SK-N-SH (cell line): ENCODE results near the gene PALS2.

Source experiments
- FOSL2 ChIP-seq: IDR thresholded peaks from 2 replicates; pipeline ENCODE4 v1.4.0; 2012; ENCODE audit warnings: low read depth, mild to moderate bottlenecking, moderate library complexity, borderline replicate concordance
- POLR2AphosphoS5 ChIP-seq: IDR thresholded peaks from 2 replicates; pipeline ENCODE4 v1.6.1; 2012; ENCODE audit warnings: low read depth, low read length
- RCOR1 ChIP-seq: fragments of 150-350 bp; IDR thresholded peaks from 2 replicates; pipeline ENCODE4 v1.6.1; 2017; ENCODE audit warnings: antibody characterized with exemption, low read length
- SIN3A ChIP-seq: IDR thresholded peaks from 2 replicates; pipeline ENCODE4 v1.6.1; 2012; ENCODE audit warnings: low read depth, mild to moderate bottlenecking, low read length, moderate library complexity, borderline replicate concordance
- SMC3 ChIP-seq: IDR thresholded peaks from 2 replicates; pipeline ENCODE4 v1.6.1; 2012; ENCODE audit warnings: low read depth, low read length, improper control_type of control experiment
- TCF12 ChIP-seq: IDR thresholded peaks from 2 replicates; pipeline ENCODE4 v1.4.0; 2012
- TEAD4 ChIP-seq: IDR thresholded peaks from 2 replicates; pipeline ENCODE4 v1.4.0; 2012; ENCODE audit warnings: mild to moderate bottlenecking, borderline replicate concordance; ENCODE audit not compliant: insufficient read depth
- YY1 ChIP-seq: IDR thresholded peaks from 2 replicates; pipeline ENCODE4 v1.4.0; 2012; ENCODE audit warnings: low read depth, mild to moderate bottlenecking
- TF ChIP-seq, protein P1 (sequence below): fragments of 200-600 bp; sonication (generic); IDR thresholded peaks from 2 replicates; pipeline ENCODE4 v1.6.1; 2017; ENCODE audit warnings: antibody characterized with exemption, mild to moderate bottlenecking, moderate library complexity
- TF ChIP-seq, protein P2 (sequence below): fragments of 150-350 bp; IDR thresholded peaks from 2 replicates; pipeline ENCODE4 v1.6.1; 2017; ENCODE audit warnings: antibody characterized with exemption, low read length, low read depth, borderline replicate concordance
- TF ChIP-seq, protein P3 (sequence below): IDR thresholded peaks from 2 replicates; pipeline ENCODE4 v1.6.1; 2012; ENCODE audit warnings: mild to moderate bottlenecking, low read depth, low read length, moderate library complexity
- TF ChIP-seq, protein P4 (sequence below): IDR thresholded peaks from 2 replicates; pipeline ENCODE4 v1.4.0; 2012; ENCODE audit warnings: low read depth

DNA sequence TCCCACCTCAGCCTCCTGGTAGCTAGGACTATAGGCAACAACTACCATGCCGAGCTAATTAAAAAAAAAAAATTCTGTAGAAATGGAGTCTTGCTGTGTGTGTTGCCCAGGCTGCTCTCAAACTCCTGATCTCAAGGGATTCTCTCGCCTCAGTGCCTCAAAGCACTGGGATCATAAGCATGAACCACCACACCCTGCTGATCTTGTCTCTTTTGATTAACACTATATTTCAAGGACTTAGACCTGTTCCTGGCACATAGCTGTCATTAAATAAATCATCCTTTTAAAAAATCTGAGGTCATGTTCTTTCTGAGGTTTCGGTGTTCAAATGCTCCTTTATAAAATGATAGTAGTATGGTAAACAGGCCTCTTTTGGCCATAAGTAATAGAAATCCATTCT is 4.8 kb downstream of the PALS2 start:
- TF ChIP-seq, protein P1, sequence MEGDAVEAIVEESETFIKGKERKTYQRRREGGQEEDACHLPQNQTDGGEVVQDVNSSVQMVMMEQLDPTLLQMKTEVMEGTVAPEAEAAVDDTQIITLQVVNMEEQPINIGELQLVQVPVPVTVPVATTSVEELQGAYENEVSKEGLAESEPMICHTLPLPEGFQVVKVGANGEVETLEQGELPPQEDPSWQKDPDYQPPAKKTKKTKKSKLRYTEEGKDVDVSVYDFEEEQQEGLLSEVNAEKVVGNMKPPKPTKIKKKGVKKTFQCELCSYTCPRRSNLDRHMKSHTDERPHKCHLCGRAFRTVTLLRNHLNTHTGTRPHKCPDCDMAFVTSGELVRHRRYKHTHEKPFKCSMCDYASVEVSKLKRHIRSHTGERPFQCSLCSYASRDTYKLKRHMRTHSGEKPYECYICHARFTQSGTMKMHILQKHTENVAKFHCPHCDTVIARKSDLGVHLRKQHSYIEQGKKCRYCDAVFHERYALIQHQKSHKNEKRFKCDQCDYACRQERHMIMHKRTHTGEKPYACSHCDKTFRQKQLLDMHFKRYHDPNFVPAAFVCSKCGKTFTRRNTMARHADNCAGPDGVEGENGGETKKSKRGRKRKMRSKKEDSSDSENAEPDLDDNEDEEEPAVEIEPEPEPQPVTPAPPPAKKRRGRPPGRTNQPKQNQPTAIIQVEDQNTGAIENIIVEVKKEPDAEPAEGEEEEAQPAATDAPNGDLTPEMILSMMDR: no peak
- TF ChIP-seq SIN3A (no peak), SMC3 (no peak), YY1 (no peak), POLR2AphosphoS5 (no peak), RCOR1 (no peak), FOSL2 (no peak), TCF12 (no peak), TEAD4 (no peak)
- TF ChIP-seq, protein P2, sequence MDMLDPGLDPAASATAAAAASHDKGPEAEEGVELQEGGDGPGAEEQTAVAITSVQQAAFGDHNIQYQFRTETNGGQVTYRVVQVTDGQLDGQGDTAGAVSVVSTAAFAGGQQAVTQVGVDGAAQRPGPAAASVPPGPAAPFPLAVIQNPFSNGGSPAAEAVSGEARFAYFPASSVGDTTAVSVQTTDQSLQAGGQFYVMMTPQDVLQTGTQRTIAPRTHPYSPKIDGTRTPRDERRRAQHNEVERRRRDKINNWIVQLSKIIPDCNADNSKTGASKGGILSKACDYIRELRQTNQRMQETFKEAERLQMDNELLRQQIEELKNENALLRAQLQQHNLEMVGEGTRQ: no peak
- TF ChIP-seq, protein P3, sequence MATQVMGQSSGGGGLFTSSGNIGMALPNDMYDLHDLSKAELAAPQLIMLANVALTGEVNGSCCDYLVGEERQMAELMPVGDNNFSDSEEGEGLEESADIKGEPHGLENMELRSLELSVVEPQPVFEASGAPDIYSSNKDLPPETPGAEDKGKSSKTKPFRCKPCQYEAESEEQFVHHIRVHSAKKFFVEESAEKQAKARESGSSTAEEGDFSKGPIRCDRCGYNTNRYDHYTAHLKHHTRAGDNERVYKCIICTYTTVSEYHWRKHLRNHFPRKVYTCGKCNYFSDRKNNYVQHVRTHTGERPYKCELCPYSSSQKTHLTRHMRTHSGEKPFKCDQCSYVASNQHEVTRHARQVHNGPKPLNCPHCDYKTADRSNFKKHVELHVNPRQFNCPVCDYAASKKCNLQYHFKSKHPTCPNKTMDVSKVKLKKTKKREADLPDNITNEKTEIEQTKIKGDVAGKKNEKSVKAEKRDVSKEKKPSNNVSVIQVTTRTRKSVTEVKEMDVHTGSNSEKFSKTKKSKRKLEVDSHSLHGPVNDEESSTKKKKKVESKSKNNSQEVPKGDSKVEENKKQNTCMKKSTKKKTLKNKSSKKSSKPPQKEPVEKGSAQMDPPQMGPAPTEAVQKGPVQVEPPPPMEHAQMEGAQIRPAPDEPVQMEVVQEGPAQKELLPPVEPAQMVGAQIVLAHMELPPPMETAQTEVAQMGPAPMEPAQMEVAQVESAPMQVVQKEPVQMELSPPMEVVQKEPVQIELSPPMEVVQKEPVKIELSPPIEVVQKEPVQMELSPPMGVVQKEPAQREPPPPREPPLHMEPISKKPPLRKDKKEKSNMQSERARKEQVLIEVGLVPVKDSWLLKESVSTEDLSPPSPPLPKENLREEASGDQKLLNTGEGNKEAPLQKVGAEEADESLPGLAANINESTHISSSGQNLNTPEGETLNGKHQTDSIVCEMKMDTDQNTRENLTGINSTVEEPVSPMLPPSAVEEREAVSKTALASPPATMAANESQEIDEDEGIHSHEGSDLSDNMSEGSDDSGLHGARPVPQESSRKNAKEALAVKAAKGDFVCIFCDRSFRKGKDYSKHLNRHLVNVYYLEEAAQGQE: no peak
- TF ChIP-seq, protein P4, sequence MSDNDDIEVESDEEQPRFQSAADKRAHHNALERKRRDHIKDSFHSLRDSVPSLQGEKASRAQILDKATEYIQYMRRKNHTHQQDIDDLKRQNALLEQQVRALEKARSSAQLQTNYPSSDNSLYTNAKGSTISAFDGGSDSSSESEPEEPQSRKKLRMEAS: no peak
